Astrocyte of the cerebellum (primary cell): Measurements from ENCODE around the gene BAIAP2L2.

Experiments used
- DNase-seq: peaks from one replicate; pipeline ENCODE4 v3.0.0-alpha.2; 2011; ENCODE audit warnings: low read depth
- H3K4me3 ChIP-seq: 2 replicates; pipeline ENCODE4 v1.5.1; 2011; ENCODE audit warnings: mild to moderate bottlenecking, low read depth, low read length, moderate library complexity
- CTCF ChIP-seq: IDR thresholded peaks from 2 replicates; pipeline ENCODE4 v1.5.1; 2012; ENCODE audit warnings: low read length, low read depth, moderate library complexity, mild to moderate bottlenecking; ENCODE audit errors: missing control alignments
- in situ Hi-C: cut with HindIII; loops from 2 replicates; pipeline ENCODE4 v1.10.0; 2017; ENCODE audit warnings: low sequenced_read_pairs

Gene BAIAP2L2

GRCh38 chr22:38144025-38144405 lies 33.5 kb upstream of the BAIAP2L2 start:
- no peak for TF ChIP-seq CTCF

GRCh38 chr22:38142606-38143005 lies 32.1 kb upstream of the BAIAP2L2 start:
- H3K4me3 ChIP-seq: no peak overlapping the region
- DNase-seq: no peak
- in situ Hi-C loops: no loop called here
- TF ChIP-seq CTCF: no peak

More at GRCh38 chr22:38144025-38144405, 33.5 kb upstream of the BAIAP2L2 start:
- H3K4me3 ChIP-seq: no peak overlapping the region
- in situ Hi-C loops: no loop called here
- no peak for DNase-seq

- DNase-seq: no peak
- H3K4me3 ChIP-seq: no peak overlapping the region
- in situ Hi-C loops: no loop called here
- TF ChIP-seq CTCF: no peak
Observed at GRCh38 chr22:38141217-38141973, 30.9 kb upstream of the BAIAP2L2 start.

- no peak overlapping the region for H3K4me3 ChIP-seq
- in situ Hi-C loops: no loop called here
- TF ChIP-seq CTCF: no peak
- DNase-seq: no peak
Observed at GRCh38 chr22:38139901-38140300, 29.4 kb upstream of the BAIAP2L2 start.

- in situ Hi-C loops: no loop called here
- no peak overlapping the region for H3K4me3 ChIP-seq
- no peak for DNase-seq
- no peak for TF ChIP-seq CTCF
Observed at GRCh38 chr22:38138961-38139360, 28.5 kb upstream of the BAIAP2L2 start.

GRCh38 chr22:38137876-38138687 lies 27.6 kb upstream of the BAIAP2L2 start:
- TF ChIP-seq CTCF: no peak
- DNase-seq: no peak
- no peak overlapping the region for H3K4me3 ChIP-seq
- in situ Hi-C loops: no loop called here
